WTC11 (cell line): Measurements from ENCODE around the gene PPHLN1.

ENCODE experiments used
- ATF1 ChIP-seq: sonication (generic); formaldehyde crosslinking; IDR thresholded peaks from 2 replicates; pipeline ENCODE4 v1.8.1; 2023; ENCODE audit warnings: mild to moderate bottlenecking, moderate library complexity, missing genetic modification reagents
- CTCF ChIP-seq: fragments of 200-600 bp; IDR thresholded peaks from 2 replicates; pipeline ENCODE4 v1.8.0; 2022; ENCODE audit warnings: antibody characterized with exemption
- E2F1 ChIP-seq: sonication (generic); formaldehyde crosslinking; IDR thresholded peaks from 2 replicates; pipeline ENCODE4 v1.8.0; 2022; ENCODE audit warnings: mild to moderate bottlenecking, missing genetic modification reagents
- ELF4 ChIP-seq: sonication (generic); formaldehyde crosslinking; IDR thresholded peaks from 2 replicates; pipeline ENCODE4 v1.8.1; 2022; ENCODE audit warnings: low read depth, mild to moderate bottlenecking, moderate library complexity, missing genetic modification reagents
- HMGA2 ChIP-seq: fragments of 250-450 bp; sonication (Bioruptor Pico); IDR thresholded peaks from 2 replicates; pipeline ENCODE4 v1.4.0; 2021; ENCODE audit warnings: mild to moderate bottlenecking, moderate library complexity
- JUN ChIP-seq: sonication (generic); formaldehyde crosslinking; IDR thresholded peaks from 2 replicates; pipeline ENCODE4 v1.8.0; 2023; ENCODE audit warnings: mild to moderate bottlenecking, missing genetic modification reagents
- SP1 ChIP-seq: sonication (generic); formaldehyde crosslinking; conservative IDR thresholded peaks from 2 replicates; pipeline ENCODE4 v1.8.1; 2022; ENCODE audit warnings: missing genetic modification reagents
- USF1 ChIP-seq: sonication (generic); formaldehyde crosslinking; IDR thresholded peaks from 2 replicates; pipeline ENCODE4 v1.8.0; 2022; ENCODE audit warnings: mild to moderate bottlenecking, missing genetic modification reagents
- ZNF138 ChIP-seq: sonication (generic); formaldehyde crosslinking; conservative IDR thresholded peaks from 2 replicates; pipeline ENCODE4 v1.8.1; 2022; ENCODE audit warnings: mild to moderate bottlenecking, moderate library complexity, missing genetic modification reagents
- ZNF416 ChIP-seq: fragments of 250-450 bp; sonication (Bioruptor Pico); IDR thresholded peaks from 2 replicates; pipeline ENCODE4 v1.9.0; 2021; ENCODE audit warnings: mild to moderate bottlenecking, inconsistent platforms

- no peak for TF ChIP-seq CTCF
- no peak for TF ChIP-seq HMGA2 (CRISPR knock-in tag)
- no peak for TF ChIP-seq JUN (CRISPR knock-in tag)
- TF ChIP-seq ELF4, result no peak
- no peak for TF ChIP-seq USF1 (CRISPR knock-in tag)
- no peak for TF ChIP-seq E2F1 (CRISPR knock-in tag)
- no peak for TF ChIP-seq SP1 (CRISPR knock-in tag)
- TF ChIP-seq ATF1 (CRISPR knock-in tag), result no peak
- TF ChIP-seq ZNF416 (CRISPR knock-in tag), result no peak
- TF ChIP-seq ZNF138 (CRISPR knock-in tag), result no peak
These were observed 36.8 kb downstream of the PPHLN1 start for GRCh38 chr12:42362647-42363260.
